Kidney (tissue), 14 donors: ENCODE measurements around the gene CHL1. TPM values are rescaled to one million over a fixed set of nuclear protein-coding genes. Genes with fewer than 3 reads are reported as not detected.

Experiments used
- DNase-seq, 5 donors: peaks; one replicate each; pipeline ENCODE4 v3.0.0-alpha.2; 2013 to 2020
- FAIRE-seq: peaks from 2 replicates; lab custom pipeline; 2012; peaks lifted over from hg19 to GRCh38; lab: Jason Lieb, UNC
- H3K27ac ChIP-seq, 2 donors: one replicate each; pipeline ENCODE4 v1.7.0; 2013; ENCODE audit warnings: low read depth in 2 of 2, low read length in 2 of 2, inconsistent platforms in 1 of 2
- H3K27me3 ChIP-seq: one replicate; pipeline ENCODE4 v1.7.1; 2013; ENCODE audit warnings: low read length, inconsistent platforms; ENCODE audit not compliant: control insufficient read depth, insufficient read depth
- H3K36me3 ChIP-seq, 3 donors: one replicate each; pipeline versions ENCODE4 v1.7.0 to v1.7.1; 2013; ENCODE audit warnings: low read length in 3 of 3, control low read depth in 1 of 3, inconsistent platforms in 1 of 3; ENCODE audit not compliant: insufficient read depth in 3 of 3, control insufficient read depth in 2 of 3
- H3K4me1 ChIP-seq, 3 donors: one replicate each; pipeline versions ENCODE4 v1.7.0 to v1.7.1; 2013; ENCODE audit warnings: low read length in 3 of 3, inconsistent platforms in 1 of 3, low read depth in 1 of 3; ENCODE audit not compliant: control insufficient read depth in 2 of 3, insufficient read depth in 2 of 3
- H3K4me3 ChIP-seq, 3 donors: one replicate each; pipeline versions ENCODE4 v1.7.0 to v1.8.1; 2013; ENCODE audit warnings: low read length in 3 of 3, control low read depth in 1 of 3, inconsistent platforms in 1 of 3
- H3K9ac ChIP-seq, 3 donors: one replicate each; pipeline versions ENCODE4 v1.7.0 to v1.7.1; 2013; ENCODE audit warnings: low read length in 3 of 3, control low read depth in 1 of 3, inconsistent platforms in 1 of 3
- H3K9me3 ChIP-seq, 3 donors: one replicate each; pipeline versions ENCODE4 v1.7.0 to v1.7.1; 2013; ENCODE audit warnings: low read length in 3 of 3, control low read depth in 1 of 3, inconsistent platforms in 1 of 3; ENCODE audit not compliant: control insufficient read depth in 2 of 3, insufficient read depth in 1 of 3
- CTCF ChIP-seq: IDR thresholded peaks from 3 replicates; pipeline ENCODE4 v1.5.1; 2012; ENCODE audit warnings: mild to moderate bottlenecking, moderate library complexity, borderline replicate concordance; ENCODE audit not compliant: insufficient read depth; ENCODE audit errors: extremely low read depth
- intact Hi-C: fragments of 100-400 bp; cut with DNase I; formaldehyde crosslinking; loops from one replicate; pipeline ENCODE4 v1.11.1; 2022
- polyA plus RNA-seq: library from polyadenylated mRNA; stranded (reverse); fragments of 350-450 nt; fragmentation: Illumina TruSeq; extraction: RNeasy Lipid Tissue Mini Kit (QIAGEN cat#74804); gene quantifications from one replicate; pipeline ENCODE4 v1.2.3, GENCODE V29; 2014; ENCODE audit warnings: low read depth, low replicate concordance; ENCODE audit not compliant: insufficient read depth
- total RNA-seq: library from RNA; stranded (reverse); fragmentation: NEBNext Ultra II Directional; extraction: Animal tissue kit (Norgen Biotek cat#: 25700); gene quantifications from one replicate; pipeline ENCODE4 v1.2.1, GENCODE V29; 2021
- donor health status: control.
- donor health status: control.
- donor health status: control.
- donor health status: control.
- donor health status: control.
- donor health status: DM: yes; HTN: yes; CAD: no.
- donor health status: Normal renal cell carcinoma (clear cell type).

Gene CHL1
- total and polyA plus RNA-seq, 2 donors from 2014 or later = 10.6 to 109 TPM

GRCh38 chr3:257826-258225 lies 61.3 kb downstream of the CHL1 start:
- no peak for DNase-seq
- FAIRE-seq = no peak
- H3K27me3 ChIP-seq = no peaks in the 10 kb centered on the region
- H3K27ac ChIP-seq = no peak overlapping the region
- no peaks in the 10 kb centered on the region for H3K36me3 ChIP-seq
- intact Hi-C loops = no loop called here
- H3K4me1 ChIP-seq = no peaks in the 10 kb centered on the region
- TF ChIP-seq CTCF = no peak
- H3K9ac ChIP-seq = no peak overlapping the region
- H3K4me3 ChIP-seq = no peak overlapping the region
- H3K9me3 ChIP-seq = no peaks in the 10 kb centered on the region

- Histone ChIP-seq H3K27me3 (no peaks in the 10 kb centered on the region), H3K4me1 (no peaks in the 10 kb centered on the region), H3K27ac (no peak overlapping the region), H3K9ac (no peak overlapping the region), H3K36me3 (no peaks in the 10 kb centered on the region), H3K9me3 (no peaks in the 10 kb centered on the region), H3K4me3 (no peak overlapping the region)
- no peak for TF ChIP-seq CTCF
- intact Hi-C loops = no loop called here
- FAIRE-seq = no peak
- no peak for DNase-seq
Measured at GRCh38 chr3:260898-261297, 64.3 kb downstream of the CHL1 start.

- FAIRE-seq = no peak
- no peak overlapping the region for H3K4me3 ChIP-seq
Measured at GRCh38 chr3:263393-263792, 66.8 kb downstream of the CHL1 start.

More at GRCh38 chr3:263393-263792, 66.8 kb downstream of the CHL1 start:
- Histone ChIP-seq H3K27ac (no peak overlapping the region), H3K4me1 (no peaks in the 10 kb centered on the region), H3K9me3 (no peaks in the 10 kb centered on the region), H3K27me3 (no peaks in the 10 kb centered on the region), H3K9ac (no peak overlapping the region), H3K36me3 (no peaks in the 10 kb centered on the region)
- TF ChIP-seq CTCF = no peak
- DNase-seq = no peak
- intact Hi-C loops = no loop called here
